HCEC 1CT (cell line): ENCODE measurements around the gene SDF2L1.
"Not testable (repeated sequence)": the region's sequence is repeated elsewhere in the genome, so short reads cannot be mapped to it uniquely, and the experiment has no call there.

Experiments used
- DNase-seq: peaks from one replicate; pipeline ENCODE4 v3.0.0-alpha.2; 2017

Gene SDF2L1

DNA sequence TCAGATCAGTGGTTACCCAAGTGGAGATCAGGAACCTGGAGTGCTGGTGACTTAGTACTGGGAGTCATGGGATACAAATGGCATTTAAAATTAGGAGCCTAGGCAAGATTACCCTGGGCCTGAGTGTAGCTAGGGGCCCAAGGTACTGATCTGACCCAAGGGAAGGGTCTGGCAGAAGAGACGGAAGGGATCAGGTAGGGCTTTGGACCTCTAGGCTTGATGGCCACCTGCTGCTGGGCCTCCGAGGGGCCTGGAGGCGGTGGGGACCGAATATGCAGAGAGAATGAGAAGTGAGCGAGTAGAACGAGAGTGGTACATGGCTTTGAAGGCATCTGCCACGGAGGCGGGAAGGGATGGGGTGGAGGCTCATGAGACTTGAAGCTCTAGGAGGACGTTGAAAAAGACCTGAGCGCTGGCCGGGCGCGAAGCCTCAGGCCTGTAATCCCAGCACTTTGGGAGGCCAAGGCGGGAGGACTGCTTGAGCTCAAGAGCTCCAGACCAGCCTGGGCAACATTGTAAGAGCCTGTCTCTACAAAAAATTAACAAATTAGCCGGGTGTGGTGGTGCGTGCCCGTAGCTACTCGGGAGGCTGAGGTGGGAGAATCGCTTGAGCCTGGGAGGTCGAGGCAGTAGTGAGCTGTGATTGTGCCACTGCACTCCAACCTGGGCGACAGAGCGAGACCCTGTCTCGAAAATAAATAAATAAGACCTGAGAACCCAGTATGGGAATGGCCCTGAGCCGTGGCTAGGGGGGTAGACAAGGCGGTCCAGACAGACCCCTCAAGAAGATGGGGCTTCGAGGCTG is 23.1 kb downstream of the SDF2L1 start:
- DNase-seq = no peak

DNA sequence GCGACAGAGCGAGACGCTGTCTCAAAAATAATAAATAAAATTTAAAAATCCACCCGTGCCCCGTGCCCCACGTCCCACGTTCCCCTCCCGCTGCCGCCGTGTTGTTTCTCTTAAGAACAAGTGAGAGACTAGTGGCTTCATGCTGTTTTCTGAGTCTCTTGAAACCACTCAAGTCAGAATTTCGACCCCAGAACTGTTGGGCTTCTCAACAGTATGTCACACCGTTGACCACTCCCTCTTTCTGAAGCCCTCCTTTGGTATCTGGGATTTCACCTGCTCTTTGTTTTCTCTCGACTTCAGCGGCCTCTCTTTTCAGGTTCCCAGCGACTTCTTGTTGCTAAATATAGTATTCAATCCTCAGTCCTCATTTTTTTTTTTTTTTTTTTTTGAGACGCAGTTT is 24.7 kb downstream of the SDF2L1 start:
- DNase-seq = no peak

DNA sequence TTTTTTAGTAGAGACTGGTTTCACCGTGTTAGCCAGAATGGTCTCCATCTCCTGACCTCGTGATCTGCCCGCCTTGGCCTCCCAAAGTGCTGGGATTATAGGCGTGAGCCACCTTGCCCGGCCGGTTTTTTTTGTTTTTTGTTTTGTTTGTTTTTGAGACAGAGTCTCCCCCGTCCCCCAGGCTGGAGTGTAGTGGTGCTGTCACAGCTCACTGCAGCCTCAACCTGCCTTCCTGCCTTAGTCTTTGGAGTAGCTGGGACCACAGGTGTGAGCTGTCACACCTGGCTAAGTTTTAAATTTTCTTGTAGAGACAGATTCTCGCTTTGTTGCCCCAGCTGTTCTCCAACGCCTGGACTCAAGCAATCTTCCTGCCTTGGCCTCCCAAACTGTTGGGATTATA is 26.9 kb downstream of the SDF2L1 start:
- DNase-seq = no peak

DNA sequence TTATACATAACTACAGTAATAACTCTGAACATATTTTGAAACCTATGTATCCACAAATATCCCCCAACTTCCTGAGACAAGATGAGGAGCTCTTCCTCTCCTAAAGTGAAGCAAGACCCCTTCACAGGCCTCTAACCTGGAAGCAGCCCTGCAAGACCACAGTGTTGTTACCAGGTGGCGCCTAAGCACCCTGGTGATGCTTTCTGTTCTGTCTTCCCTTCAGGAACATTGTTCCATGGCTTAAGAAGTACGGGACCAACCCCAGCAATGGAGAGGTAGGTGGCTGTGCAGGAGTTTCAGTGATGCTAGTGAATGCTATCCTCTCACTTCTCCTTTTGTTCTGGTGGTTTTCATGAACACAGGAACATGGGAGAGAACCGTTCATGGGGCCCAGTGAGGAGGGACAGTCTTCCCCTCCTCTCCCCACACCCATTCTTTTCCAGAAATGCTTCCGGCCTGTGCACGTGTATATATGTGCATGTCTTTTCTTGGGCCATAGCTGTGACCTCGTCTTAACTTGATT is 30.1 kb downstream of the SDF2L1 start:
- DNase-seq = no peak

GRCh38 chr22:21673534-21674321 is 31.6 kb downstream of the SDF2L1 start:
- no peak for DNase-seq

GRCh38 chr22:21674638-21675245 is 32.6 kb downstream of the SDF2L1 start:
- no peak for DNase-seq

DNA sequence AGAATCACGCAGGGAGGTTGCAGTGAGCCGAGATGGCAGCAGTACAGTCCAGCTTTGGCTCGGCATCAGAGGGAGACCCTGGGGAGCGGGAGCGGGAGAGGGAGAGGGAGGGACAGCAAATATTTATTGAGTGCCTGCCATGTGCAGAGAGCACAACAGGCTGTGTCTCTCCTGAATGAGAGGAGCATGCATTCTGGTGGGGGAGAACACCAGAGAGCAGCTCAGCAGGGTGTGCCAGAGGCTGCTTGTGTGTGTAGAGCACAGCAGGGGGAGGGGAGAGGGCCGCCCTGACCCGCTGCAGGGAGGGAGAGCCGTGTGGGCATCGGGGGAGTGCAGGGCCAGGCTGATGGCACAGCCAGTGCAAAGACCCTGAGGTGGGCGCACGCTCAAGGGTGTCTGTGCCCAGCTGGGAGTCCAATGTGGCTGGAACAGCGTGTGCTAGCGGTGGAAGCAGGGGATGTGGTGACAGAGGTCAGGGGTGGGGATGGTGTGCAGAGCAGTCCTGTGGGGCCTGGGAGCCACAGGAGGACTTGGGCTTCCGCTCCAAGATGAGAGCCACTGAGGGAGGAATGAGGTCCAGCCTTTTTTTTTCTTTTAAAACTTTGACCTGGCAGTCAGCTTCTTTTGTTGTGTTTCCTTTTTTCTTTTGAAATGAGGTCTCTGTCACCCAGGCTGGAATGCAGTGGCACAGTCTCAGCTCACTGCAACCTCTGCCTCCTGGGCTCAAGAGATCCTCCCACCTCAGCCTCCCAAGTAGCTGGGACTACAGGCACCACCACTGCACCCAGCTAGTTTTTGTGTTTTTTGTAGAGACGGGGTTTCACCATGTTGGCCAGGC is 35.7 kb downstream of the SDF2L1 start:
- DNase-seq = no peak

DNA sequence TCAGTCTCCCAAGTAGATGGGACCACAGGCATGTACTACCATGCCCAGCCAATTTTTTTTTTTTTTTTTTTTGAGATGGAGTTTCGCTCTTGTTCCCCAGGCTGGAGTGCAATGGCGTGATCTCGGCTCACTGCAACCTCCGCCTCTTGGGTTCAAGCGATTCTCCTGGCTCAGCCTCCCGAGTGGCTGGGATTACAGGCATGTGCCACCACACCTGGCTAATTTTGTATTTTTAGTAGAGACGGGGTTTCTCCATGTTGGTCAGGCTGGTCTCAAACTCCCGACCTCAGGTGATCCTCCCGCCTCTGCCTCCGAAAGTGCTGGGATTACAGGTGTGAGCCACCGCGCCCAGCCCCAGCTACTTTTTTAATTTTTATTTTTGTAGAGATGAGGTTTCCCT is 36.7 kb downstream of the SDF2L1 start:
- not testable (repeated sequence) for DNase-seq

GRCh38 chr22:21679383-21679782 is 37.3 kb downstream of the SDF2L1 start:
- DNase-seq = no peak

DNA sequence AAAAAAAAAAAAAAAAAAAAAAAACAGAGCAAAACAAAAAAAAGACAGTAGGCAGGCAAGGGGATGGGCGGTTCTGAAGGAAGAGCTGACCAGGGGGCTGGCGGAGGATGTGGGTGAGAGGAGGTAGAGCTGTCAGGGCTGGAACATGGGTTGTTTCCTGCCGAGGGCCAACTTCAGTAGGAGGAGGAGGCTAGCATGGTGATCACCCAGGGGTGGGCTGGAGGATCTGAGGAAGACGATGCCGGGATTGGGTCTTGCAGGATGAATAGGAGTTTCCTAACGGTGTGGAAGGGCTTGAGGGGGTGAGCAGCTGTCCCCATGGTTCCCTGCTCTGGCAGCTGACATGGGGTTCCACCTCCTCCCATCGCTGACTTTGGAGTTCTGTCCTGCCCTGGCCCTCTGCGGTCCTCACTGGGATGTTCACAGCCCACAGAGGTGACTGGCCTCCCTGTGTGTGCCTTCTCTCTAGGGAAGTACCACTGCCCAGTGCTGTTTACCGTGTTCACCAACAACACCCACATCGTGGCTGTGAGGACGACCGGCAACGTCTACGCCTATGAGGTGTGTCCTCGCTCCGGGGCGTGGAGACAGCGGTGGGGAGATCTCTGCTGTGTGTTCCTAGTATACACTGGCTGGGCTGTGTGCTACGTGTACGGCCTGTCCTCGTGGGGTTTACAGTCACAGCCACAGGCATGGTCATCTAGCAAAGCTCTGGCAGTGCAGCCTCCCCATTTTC is 38.9 kb downstream of the SDF2L1 start:
- no peak for DNase-seq

GRCh38 chr22:21681566-21682370 is 39.7 kb downstream of the SDF2L1 start:
- DNase-seq = no peak

DNA sequence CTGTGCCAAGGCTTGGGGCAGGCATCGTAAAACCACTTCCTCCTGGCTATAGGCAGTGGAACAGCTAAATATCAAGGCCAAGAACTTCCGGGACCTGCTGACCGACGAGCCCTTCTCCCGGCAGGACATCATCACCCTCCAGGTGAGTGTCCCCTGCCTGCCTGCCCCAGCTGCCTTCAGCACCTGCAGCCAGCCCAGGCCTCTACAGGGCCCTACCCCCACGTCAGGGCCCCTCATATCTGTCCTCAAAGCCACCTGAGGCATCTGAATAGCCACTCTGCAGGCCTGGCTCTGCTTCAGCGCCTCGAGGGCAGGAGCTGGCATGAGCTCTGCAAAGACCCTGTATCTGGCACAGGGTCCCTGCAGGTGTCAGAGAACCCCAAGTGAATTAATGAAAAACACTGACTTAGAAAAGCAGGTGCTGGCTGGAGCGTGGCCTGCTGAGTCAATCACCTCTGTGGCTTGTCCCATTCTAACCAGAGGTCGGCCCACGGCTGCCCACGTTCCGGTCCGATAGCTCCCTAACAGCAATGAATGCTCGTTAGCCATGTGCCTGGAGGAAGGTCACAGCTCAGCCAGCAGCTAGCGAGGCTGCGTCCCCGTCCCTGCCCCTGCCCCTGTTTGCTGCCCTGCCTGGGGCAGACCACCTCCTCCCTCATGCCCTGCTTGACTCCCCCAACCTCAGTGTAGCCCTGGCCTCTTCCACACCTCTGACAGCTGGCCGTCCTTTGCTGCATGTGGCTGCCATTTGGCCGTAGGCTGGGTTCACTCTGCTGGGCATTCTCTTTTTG is 40.5 kb downstream of the SDF2L1 start:
- no peak for DNase-seq

- no peak for DNase-seq
These were observed 41.3 kb downstream of the SDF2L1 start for GRCh38 chr22:21683401-21683811.

- DNase-seq = no peak
These were observed 42.5 kb downstream of the SDF2L1 start for GRCh38 chr22:21684492-21685163.

DNA sequence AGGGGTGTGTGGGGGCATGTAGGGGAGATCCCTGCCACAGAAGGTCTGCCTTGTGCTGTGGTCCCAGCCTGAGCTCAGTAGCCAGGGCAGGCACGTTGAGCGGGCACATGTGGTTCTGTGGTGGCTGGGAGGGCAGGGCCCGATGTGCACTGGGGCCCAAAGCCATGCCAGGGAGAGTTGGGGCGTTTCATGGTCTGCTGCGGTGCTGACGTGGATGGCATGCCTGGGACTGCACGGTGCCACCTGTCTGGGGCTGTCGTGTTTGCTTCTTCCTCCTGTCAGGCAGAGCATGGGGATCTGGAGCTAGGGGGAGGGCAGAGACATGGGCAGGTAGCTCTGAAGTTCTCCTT is 43.0 kb downstream of the SDF2L1 start:
- DNase-seq = no peak

DNA sequence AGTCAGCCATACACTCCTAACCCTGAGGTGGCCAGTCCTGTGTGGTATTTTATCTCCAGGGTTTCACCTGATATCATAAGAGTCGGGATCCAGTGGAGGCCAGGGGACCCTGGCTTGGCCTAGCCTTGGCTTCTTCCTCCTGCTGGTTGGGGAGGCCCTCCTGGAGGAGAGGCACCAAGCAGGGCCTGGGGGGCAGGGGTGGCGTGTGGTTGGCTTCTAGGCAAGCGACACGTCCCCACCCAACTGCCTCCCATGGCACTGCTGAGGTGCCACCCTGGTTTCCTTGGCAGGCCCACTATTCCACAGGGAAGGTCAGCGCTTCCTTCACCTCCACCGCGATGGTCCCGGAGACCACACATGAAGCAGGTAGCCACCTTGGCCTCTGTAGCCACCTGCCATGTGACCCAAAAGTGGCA is 44.1 kb downstream of the SDF2L1 start:
- no peak for DNase-seq

DNA sequence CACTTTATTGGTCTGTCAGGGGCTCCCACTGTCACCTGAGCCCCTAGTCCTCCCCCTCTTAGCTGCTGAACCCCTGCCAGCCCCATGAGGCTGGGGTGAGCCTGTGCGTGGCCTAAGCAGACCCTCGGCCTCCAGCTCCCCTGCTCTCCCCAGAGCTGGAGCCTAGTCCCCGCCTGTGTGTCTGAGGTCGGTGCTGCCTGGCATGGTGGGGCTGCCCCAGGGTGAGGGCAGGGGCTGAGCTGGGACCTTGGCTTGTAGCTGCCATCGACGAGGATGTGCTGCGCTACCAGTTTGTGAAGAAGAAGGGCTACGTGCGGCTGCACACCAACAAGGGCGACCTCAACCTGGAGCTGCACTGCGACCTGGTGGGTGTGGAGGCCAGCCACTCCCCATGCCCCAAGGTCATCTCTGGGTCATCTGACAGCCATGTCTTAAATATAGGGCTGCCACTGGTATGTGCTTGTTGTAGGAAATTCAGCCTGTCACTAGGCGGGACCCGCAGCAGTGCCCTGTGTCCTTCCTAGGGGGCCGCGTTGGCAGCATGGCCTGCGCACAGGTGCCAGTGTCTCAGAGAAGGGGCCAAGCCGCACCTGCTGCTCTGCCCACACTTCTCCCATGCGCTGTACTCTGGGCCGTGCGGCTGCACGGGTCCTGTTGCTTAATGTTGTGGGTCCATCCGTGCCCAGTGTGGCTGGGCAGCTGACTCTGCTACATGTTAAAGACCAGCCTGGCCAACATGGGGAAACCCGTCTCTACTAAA is 44.7 kb downstream of the SDF2L1 start:
- DNase-seq = no peak

GRCh38 chr22:21687685-21688259 is 45.7 kb downstream of the SDF2L1 start:
- DNase-seq = no peak

DNA sequence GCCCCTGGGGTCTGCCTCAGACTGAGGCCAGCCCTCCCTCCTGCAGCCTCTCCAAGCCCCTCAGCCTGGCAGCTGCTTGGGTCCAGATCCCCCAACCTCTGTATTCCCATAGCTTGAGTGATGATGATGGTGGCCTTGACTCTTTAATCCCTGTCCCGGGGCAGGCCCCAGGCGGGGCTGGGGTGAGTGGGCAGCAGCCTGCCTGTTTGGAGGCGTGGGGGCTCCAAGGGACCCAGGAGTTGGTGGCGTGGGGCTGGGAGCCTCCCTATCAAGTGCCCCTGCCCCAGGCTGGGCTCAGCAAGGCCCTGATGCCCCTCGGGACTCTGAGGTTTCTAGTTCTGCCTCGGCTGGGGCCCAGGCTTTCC is 46.2 kb downstream of the SDF2L1 start:
- DNase-seq = no peak
